ENCODE results near the gene ZNF148.

The ZNF148 gene

DNA sequence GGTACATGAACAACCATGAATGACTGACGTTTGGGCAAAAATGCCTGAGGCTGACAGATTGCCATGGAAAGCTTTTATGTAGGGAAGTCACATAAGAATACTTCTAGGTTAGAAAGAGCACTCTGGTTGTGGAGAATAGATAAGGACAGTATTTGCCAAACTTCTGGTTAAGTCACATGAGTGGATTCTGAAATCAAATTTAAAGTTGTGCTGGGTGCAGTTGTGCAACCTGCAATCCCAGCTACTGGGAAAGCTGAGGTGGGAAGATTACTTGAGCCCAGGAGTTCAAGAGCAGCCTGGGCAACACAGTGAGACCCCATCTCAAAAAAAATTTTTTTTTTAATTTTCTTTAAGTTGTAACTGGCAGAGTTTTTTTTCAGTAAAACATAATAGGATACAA, 7.2 kb upstream of the ZNF148 start:
- no peaks in the 10 kb centered on the region for H3K36me3 ChIP-seq (ENCODE audit: control insufficient read depth in 2 of 2, insufficient read depth in 1 of 2, low read length in 2 of 2)
- H3K27ac ChIP-seq (ENCODE audit: extremely low read depth, low read depth, low read length) = no peak overlapping the region
- H3K4me3 ChIP-seq (ENCODE audit: low read depth, low read length) = no peak overlapping the region
- no peaks in the 10 kb centered on the region for H3K9me3 ChIP-seq (ENCODE audit: control insufficient read depth, insufficient read depth, low read depth, low read length)
- TF ChIP-seq, protein P1, sequence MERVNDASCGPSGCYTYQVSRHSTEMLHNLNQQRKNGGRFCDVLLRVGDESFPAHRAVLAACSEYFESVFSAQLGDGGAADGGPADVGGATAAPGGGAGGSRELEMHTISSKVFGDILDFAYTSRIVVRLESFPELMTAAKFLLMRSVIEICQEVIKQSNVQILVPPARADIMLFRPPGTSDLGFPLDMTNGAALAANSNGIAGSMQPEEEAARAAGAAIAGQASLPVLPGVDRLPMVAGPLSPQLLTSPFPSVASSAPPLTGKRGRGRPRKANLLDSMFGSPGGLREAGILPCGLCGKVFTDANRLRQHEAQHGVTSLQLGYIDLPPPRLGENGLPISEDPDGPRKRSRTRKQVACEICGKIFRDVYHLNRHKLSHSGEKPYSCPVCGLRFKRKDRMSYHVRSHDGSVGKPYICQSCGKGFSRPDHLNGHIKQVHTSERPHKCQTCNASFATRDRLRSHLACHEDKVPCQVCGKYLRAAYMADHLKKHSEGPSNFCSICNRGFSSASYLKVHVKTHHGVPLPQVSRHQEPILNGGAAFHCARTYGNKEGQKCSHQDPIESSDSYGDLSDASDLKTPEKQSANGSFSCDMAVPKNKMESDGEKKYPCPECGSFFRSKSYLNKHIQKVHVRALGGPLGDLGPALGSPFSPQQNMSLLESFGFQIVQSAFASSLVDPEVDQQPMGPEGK (tag by site-specific recombination; IDR thresholded peaks at IDR 0.05) = no peak
- TF ChIP-seq ZNF121 (tag by site-specific recombination; IDR thresholded peaks at IDR 0.05) = peak; percentile 54; the same call in 1 of the 2 replicates
- ChIA-PET CTCF (interaction anchor here (0.5 to 1.0 kb wide), 2 partner anchors 12 to 56 kb away, joined by 3 read pairs; no protein-coding TSS in a partner anchor), POLR2A (interaction anchor here (0.5 kb wide), 1 partner anchor 755 kb away, joined by 3 read pairs; no protein-coding TSS in a partner anchor)
- no peaks in the 10 kb centered on the region for H3K4me1 ChIP-seq (ENCODE audit: control insufficient read depth, insufficient read depth, low read length)

DNA sequence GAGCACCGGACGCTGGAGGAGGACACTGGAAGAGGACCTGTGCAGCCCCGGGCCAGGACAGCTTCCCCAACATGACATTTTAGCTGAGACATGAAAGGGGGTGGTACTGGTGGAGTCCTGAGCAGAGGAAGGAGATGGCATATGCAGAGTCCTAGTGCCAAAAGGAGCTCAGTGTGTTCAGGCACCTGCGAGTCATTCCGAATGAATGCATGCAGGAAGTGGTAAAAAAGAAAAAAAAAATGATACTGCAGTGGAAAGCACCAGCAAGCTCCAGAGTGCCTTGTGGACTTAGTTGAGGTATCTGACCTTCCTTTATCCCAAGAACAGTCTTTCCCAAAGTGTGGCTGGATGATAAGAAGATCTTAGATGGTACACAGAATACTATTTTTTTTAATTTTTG, 6.6 kb upstream of the ZNF148 start:
- POLR2A ChIA-PET = no interaction called here
- H3K9me3 ChIP-seq (ENCODE audit: control insufficient read depth, insufficient read depth, low read depth, low read length) = no peaks in the 10 kb centered on the region
- H3K27ac ChIP-seq (ENCODE audit: extremely low read depth, low read depth, low read length) = no peak overlapping the region
- CTCF ChIA-PET = interaction anchor here (0.5 to 1.0 kb wide), 2 partner anchors 12 to 57 kb away, joined by 3 read pairs; no protein-coding TSS in a partner anchor
- no peak for TF ChIP-seq REPIN1 (tag by site-specific recombination; IDR thresholded peaks at IDR 0.05; ENCODE audit: low read depth)
- 0 out of 2 replicates have a peak, but pooled peaks have one; percentile 24 for TF ChIP-seq ZNF600 (tag by site-specific recombination; IDR thresholded peaks at IDR 0.05)
- TF ChIP-seq, protein P2, sequence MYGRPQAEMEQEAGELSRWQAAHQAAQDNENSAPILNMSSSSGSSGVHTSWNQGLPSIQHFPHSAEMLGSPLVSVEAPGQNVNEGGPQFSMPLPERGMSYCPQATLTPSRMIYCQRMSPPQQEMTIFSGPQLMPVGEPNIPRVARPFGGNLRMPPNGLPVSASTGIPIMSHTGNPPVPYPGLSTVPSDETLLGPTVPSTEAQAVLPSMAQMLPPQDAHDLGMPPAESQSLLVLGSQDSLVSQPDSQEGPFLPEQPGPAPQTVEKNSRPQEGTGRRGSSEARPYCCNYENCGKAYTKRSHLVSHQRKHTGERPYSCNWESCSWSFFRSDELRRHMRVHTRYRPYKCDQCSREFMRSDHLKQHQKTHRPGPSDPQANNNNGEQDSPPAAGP (tag by site-specific recombination; IDR thresholded peaks at IDR 0.05) = no peak
- TF ChIP-seq, protein P3, sequence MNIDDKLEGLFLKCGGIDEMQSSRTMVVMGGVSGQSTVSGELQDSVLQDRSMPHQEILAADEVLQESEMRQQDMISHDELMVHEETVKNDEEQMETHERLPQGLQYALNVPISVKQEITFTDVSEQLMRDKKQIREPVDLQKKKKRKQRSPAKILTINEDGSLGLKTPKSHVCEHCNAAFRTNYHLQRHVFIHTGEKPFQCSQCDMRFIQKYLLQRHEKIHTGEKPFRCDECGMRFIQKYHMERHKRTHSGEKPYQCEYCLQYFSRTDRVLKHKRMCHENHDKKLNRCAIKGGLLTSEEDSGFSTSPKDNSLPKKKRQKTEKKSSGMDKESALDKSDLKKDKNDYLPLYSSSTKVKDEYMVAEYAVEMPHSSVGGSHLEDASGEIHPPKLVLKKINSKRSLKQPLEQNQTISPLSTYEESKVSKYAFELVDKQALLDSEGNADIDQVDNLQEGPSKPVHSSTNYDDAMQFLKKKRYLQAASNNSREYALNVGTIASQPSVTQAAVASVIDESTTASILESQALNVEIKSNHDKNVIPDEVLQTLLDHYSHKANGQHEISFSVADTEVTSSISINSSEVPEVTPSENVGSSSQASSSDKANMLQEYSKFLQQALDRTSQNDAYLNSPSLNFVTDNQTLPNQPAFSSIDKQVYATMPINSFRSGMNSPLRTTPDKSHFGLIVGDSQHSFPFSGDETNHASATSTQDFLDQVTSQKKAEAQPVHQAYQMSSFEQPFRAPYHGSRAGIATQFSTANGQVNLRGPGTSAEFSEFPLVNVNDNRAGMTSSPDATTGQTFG (tag by site-specific recombination; IDR thresholded peaks at IDR 0.05; ENCODE audit: borderline replicate concordance) = no peak
- no peak for TF ChIP-seq ZNF521 (tag by site-specific recombination; IDR thresholded peaks at IDR 0.05)
- H3K4me3 ChIP-seq (ENCODE audit: low read depth, low read length) = no peak overlapping the region
- H3K36me3 ChIP-seq (ENCODE audit: control insufficient read depth in 2 of 2, insufficient read depth in 1 of 2, low read length in 2 of 2) = no peaks in the 10 kb centered on the region
- no peaks in the 10 kb centered on the region for H3K4me1 ChIP-seq (ENCODE audit: control insufficient read depth, insufficient read depth, low read length)

DNA sequence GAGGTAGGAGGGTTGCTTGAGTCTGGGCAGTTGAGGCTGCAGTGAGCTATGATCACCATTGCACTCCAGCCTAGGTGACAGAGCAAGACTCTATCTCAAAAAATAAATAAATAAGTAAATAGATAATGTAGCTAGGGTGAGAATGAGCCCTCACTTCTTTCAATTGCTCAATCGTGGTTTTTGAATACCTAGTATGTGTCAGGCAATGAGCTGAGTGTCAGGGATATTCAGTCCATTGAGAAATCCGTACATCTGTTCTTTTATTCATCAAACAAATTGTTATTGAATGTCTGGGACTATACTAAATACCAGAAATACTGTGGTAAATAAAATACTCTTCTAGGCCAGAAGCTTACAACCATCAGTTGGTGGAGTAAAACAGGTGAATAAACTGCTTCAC, 6.2 kb upstream of the ZNF148 start:
- peaks cover under 1% of the 10 kb centered on the region; the same call in 1 of the 2 replicates for H3K4me1 ChIP-seq (ENCODE audit: control insufficient read depth, insufficient read depth, low read length)
- no peak overlapping the region for H3K27ac ChIP-seq (ENCODE audit: extremely low read depth, low read depth, low read length)
- POLR2A ChIA-PET = no interaction called here
- H3K4me3 ChIP-seq (ENCODE audit: low read depth, low read length) = no peak overlapping the region
- CTCF ChIA-PET = no interaction called here
- H3K9me3 ChIP-seq (ENCODE audit: control insufficient read depth, insufficient read depth, low read depth, low read length) = no peaks in the 10 kb centered on the region
- H3K36me3 ChIP-seq (ENCODE audit: control insufficient read depth in 2 of 2, insufficient read depth in 1 of 2, low read length in 2 of 2) = no peaks in the 10 kb centered on the region
- TF ChIP-seq ZNF214 (tag by site-specific recombination; IDR thresholded peaks at IDR 0.05; ENCODE audit: borderline replicate concordance) = no peak
- TF ChIP-seq, protein P4, sequence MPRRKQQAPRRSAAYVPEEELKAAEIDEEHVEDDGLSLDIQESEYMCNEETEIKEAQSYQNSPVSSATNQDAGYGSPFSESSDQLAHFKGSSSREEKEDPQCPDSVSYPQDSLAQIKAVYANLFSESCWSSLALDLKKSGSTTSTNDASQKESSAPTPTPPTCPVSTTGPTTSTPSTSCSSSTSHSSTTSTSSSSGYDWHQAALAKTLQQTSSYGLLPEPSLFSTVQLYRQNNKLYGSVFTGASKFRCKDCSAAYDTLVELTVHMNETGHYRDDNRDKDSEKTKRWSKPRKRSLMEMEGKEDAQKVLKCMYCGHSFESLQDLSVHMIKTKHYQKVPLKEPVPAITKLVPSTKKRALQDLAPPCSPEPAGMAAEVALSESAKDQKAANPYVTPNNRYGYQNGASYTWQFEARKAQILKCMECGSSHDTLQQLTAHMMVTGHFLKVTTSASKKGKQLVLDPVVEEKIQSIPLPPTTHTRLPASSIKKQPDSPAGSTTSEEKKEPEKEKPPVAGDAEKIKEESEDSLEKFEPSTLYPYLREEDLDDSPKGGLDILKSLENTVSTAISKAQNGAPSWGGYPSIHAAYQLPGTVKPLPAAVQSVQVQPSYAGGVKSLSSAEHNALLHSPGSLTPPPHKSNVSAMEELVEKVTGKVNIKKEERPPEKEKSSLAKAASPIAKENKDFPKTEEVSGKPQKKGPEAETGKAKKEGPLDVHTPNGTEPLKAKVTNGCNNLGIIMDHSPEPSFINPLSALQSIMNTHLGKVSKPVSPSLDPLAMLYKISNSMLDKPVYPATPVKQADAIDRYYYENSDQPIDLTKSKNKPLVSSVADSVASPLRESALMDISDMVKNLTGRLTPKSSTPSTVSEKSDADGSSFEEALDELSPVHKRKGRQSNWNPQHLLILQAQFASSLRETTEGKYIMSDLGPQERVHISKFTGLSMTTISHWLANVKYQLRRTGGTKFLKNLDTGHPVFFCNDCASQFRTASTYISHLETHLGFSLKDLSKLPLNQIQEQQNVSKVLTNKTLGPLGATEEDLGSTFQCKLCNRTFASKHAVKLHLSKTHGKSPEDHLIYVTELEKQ (tag by site-specific recombination; IDR thresholded peaks at IDR 0.05; ENCODE audit: borderline replicate concordance) = no peak
- no peak for TF ChIP-seq ZNF311 (tag by site-specific recombination; IDR thresholded peaks at IDR 0.05; ENCODE audit: borderline replicate concordance)
- TF ChIP-seq ZBTB8A (tag by site-specific recombination; IDR thresholded peaks at IDR 0.05) = no peak
- TF ChIP-seq ZNF292 (tag by site-specific recombination; IDR thresholded peaks at IDR 0.05; ENCODE audit: borderline replicate concordance, low read depth) = no peak

Data from HEK293 (cell line).